K562 (cell line): ENCODE measurements around the gene ARPC4. TPM values are rescaled to one million over a fixed set of nuclear protein-coding genes. Genes with fewer than 3 reads are reported as not detected.
A peak's percentile ranks its signal among the peaks of the same experiment; 100 is the strongest.

Source experiments
- BCL6 ChIP-seq: fragments of 250-450 bp; sonication (Bioruptor Pico); IDR thresholded peaks from 2 replicates; pipeline ENCODE4 v1.4.0; 2020
- CUX1 ChIP-seq: fragments of 200-800 bp; sonication (Bioruptor generic); IDR thresholded peaks from 2 replicates; pipeline ENCODE4 v1.6.1; 2016; ENCODE audit warnings: missing genetic modification characterization, missing compliant biosample characterization
- FOXA1 ChIP-seq: fragments of 450-650 bp; IDR thresholded peaks from 2 replicates; pipeline ENCODE4 v1.6.1; 2016; ENCODE audit warnings: mild to moderate bottlenecking, borderline replicate concordance
- GABPB1 ChIP-seq: sonication (generic); formaldehyde crosslinking; IDR thresholded peaks from 2 replicates; pipeline ENCODE4 v1.8.0; 2022; ENCODE audit warnings: mild to moderate bottlenecking, missing genetic modification reagents
- KDM5B ChIP-seq: fragments of 200-600 bp; sonication (generic); IDR thresholded peaks from 2 replicates; pipeline ENCODE4 v1.6.1; 2012; ENCODE audit warnings: low read depth, mild to moderate bottlenecking, moderate library complexity, low read length, control low read depth, inconsistent platforms; ENCODE audit not compliant: insufficient replicate concordance
- REST ChIP-seq, 2 experiments: fragments of 450-650 bp; formaldehyde crosslinking in 1 of 2; IDR thresholded peaks; 2 replicates each; pipeline versions ENCODE4 v1.4.0 to v1.6.1; 2014 to 2020; ENCODE audit warnings: mild to moderate bottlenecking in 2 of 2, borderline replicate concordance in 1 of 2, low read depth in 1 of 2
- SPI1 ChIP-seq: IDR thresholded peaks from 2 replicates; pipeline ENCODE4 v1.6.1; 2011; ENCODE audit warnings: low read depth, low read length, control low read depth, borderline replicate concordance
- ZNF431 ChIP-seq: sonication (generic); formaldehyde crosslinking; IDR thresholded peaks from 2 replicates; pipeline ENCODE4 v1.8.0; 2022; ENCODE audit warnings: mild to moderate bottlenecking, missing genetic modification reagents
- ZNF57 ChIP-seq: fragments of 450-650 bp; formaldehyde crosslinking; IDR thresholded peaks from 2 replicates; pipeline ENCODE4 v1.4.0; 2020; ENCODE audit warnings: mild to moderate bottlenecking, moderate library complexity
- polyA plus RNA-seq, 8 experiments: library from polyadenylated mRNA; depleted of rRNA in 4 of 8; stranded (reverse) in 5 of 8; unstranded in 3 of 8; fragments of >200 nt; fragmentation: Nextera tagmentation in 2 of 8; fragmentation: Illumina TruSeq in 1 of 8; extraction: Ambion mirVana in 2 of 8; extraction: Trizol in 1 of 8; gene quantifications; 2 replicates each; pipeline versions ENCODE4 v1.2.1 to v1.2.3, GENCODE V29; 2011 to 2014; ENCODE audit warnings: inconsistent platforms in 1 of 8, missing spikeins in 1 of 8
- total RNA-seq, 7 experiments: library from RNA; depleted of rRNA in 6 of 7; stranded (reverse); fragments of >200 nt in 6 of 7; fragmentation: Illumina TruSeq in 2 of 7; extraction: Trizol in 2 of 7; gene quantifications; 2 replicates each; pipeline versions ENCODE4 v1.2.1 to v1.2.3, GENCODE V29; 2011 to 2021; ENCODE audit warnings: low replicate concordance in 1 of 7
- TF ChIP-seq, protein P1 (sequence below): fragments of 250-450 bp; sonication (Bioruptor Pico); IDR thresholded peaks from 2 replicates; pipeline ENCODE4 v1.8.0; 2022; ENCODE audit warnings: inconsistent platforms, mild to moderate bottlenecking, moderate library complexity, borderline replicate concordance

The ARPC4 gene
- total and polyA plus RNA-seq, 9 of the 15 experiments (the other 6 are each of a cell fraction or from before 2014, with no cell fraction given), result 20.1 to 153 (median 119) TPM

- TF ChIP-seq CUX1 (CRISPR knock-in tag) (no peak), ZNF431 (CRISPR knock-in tag) (no peak), ZNF57 (CRISPR knock-in tag) (no peak), FOXA1 (no peak), BCL6 (CRISPR knock-in tag) (no peak), SPI1 (peak; percentile 82), REST (IDR thresholded peaks at IDR 0.05; ENCODE audit: borderline replicate concordance) (no peak), REST (CRISPR knock-in tag; IDR thresholded peaks at IDR 0.05; ENCODE audit: low read depth) (no peak), KDM5B (peak; percentile 79), GABPB1 (peak; percentile 74)
- TF ChIP-seq, protein P1, sequence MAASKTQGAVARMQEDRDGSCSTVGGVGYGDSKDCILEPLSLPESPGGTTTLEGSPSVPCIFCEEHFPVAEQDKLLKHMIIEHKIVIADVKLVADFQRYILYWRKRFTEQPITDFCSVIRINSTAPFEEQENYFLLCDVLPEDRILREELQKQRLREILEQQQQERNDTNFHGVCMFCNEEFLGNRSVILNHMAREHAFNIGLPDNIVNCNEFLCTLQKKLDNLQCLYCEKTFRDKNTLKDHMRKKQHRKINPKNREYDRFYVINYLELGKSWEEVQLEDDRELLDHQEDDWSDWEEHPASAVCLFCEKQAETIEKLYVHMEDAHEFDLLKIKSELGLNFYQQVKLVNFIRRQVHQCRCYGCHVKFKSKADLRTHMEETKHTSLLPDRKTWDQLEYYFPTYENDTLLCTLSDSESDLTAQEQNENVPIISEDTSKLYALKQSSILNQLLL (CRISPR knock-in tag), result no peak
These were observed 51.0 kb downstream of the ARPC4 start, which contains the start of gene RPUSD3 (continued) for GRCh38 chr3:9843715-9844438.
